Measurements from ENCODE around the gene HMX1.

The HMX1 gene

DNA sequence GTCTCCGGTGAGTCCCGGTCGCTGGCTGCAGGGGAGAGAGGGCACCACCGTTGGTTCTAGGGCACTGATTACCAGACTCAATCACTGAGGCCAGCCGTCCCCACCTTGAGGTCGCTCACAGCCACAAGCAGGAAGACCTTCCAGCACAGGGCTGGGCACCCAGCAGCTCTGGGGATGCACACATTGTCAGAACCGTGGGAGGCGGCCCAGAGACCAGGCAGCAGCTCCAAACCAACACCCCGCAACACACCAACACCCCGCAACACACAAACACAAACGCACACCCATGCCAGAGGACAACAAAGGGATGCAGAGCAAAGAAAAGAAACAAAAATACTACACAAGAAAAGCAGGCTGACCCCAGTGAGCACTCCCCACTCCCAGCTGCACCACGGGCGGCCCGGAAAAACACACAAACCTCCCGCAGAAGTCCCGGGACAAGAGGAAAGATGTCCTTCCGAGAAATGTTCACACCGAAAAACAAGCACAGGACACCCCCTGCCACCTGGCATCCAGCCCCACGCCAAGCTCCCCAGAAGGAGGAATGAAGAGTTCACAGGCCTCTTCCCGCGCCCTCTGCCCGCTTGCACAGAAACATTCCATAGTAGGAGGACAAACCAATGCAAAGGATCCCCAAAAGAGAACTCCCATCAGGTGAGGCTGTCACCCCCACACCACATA, 3.2 kb downstream of the HMX1 start:
- no peak for DNase-seq (ENCODE audit: low read depth in 2 of 2)

DNA sequence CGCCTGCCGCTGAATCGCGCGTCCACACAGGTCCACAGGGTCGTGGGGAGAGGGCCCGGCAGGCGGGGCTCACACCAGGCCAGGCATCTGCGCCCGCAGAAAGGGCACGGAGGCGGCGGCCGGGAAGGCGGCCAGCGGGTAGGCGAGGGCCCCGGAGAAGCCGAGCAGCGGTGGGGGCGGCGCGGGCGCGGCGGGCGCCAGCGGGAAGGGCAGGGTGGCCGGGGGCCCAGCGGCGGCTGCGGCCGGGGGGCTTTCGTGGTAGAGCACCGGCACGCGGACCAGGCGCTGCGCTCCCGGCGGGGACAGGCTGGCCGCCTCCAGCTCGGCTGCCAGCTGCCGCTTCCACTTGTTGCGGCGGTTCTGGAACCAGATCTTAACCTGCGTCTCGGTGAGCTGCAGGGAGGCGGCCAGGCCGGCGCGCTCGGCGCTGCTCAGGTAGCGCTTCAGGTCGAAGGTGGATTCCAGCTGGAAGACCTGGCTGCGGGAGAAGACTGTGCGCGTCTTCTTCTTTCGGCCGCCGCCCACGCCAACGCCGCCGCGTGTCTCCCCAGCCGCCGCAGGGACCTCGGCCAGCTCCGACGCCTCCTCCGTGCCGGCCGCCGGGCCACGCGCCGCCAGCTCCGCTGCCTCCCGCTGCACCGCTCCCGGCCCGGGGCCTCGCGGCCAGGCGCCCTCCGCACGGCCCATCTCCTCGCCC, 3.9 kb downstream of the HMX1 start:
- DNase-seq (ENCODE audit: low read depth in 2 of 2), result no peak

DNA sequence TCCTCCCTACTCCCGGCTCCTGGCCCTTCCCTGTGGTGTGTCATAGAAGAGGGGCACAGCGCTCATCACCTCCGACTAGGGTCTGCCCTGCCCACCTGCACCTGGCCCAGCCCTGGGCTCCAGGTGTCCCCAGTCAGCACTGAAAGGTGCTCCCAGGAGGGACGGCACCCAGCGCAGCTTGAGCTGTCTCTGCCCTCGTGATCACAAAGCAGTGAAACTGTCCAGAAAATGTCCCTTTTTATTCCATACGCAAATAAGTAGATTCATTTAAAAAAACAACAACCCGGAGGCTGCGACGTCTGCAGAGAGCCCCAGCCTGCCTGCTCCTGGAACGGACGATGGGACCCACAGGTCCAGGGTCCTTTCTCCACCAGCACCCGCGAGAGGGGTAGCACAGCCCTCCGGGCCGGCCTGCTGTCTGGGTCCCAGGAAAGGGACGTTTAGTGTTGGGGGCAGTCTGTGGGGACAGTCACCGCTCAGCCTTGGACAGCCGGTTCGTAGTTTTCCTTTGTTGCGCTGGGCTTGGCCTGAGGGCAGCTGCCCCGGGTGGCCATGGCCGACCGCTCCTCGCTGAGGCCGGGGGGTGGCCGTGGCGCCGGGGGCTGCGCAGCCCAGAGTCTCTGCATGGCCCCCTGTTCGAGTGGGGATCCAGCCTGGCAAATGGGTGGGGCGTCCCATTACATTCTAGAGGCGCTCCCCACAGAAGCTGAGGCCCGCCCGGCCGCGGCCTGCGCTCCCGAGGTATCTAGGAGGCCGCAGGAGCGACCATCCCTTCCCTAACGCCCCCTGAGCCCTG, 4.6 kb downstream of the HMX1 start:
- DNase-seq (ENCODE audit: low read depth in 2 of 2), result no peak

DNA sequence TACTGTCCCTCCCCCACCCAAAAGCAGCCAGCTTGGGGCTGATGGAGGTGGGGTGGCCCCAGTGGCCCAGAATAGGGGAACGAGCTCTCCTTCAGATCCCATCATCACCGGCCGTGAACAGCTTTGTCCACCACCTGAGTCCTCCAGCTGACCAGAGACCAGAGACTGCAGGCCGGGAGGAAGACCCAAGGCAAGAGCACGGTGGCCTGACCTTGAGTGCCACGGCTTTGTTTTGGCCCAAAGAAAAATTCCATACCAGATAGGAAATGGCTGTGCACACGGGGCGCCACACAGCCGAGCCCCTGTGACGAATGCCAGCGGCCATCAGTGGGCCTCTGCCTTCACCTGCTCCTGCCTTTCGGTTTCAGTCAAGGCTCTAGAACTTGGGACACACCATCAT, 5.2 kb downstream of the HMX1 start:
- no peak for DNase-seq (ENCODE audit: low read depth in 2 of 2)

DNA sequence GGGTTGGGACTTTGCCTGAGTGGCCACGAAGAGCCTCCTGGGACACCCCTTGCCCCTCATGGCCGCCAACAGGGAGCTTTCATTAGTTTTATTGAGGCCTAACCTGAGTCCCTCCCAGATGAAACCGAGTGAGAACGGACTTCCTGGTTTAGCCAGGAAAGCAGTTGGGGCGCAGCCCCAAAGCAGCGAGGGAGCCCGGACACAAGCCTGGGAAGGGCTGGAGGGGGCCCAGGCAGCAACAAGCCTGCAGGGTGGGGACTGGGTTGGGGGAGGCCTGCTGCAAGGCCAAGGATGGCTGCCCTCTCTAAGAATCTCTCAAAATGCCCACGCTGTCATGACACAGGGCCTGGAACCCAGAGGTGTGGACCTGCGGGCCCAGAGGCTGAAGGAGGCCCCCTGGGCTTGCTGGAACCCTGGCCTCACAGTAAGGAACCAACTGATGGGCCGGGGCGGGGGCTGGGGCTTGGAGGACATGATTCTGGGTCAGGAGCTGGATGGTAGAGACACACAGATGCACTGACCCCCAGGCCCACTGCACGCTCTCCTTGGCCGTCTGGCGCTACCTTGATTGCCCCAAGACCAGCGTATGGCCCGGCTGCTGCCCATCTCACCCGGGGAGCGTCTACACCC, 5.8 kb downstream of the HMX1 start:
- DNase-seq (ENCODE audit: low read depth in 2 of 2), result no peak

DNA sequence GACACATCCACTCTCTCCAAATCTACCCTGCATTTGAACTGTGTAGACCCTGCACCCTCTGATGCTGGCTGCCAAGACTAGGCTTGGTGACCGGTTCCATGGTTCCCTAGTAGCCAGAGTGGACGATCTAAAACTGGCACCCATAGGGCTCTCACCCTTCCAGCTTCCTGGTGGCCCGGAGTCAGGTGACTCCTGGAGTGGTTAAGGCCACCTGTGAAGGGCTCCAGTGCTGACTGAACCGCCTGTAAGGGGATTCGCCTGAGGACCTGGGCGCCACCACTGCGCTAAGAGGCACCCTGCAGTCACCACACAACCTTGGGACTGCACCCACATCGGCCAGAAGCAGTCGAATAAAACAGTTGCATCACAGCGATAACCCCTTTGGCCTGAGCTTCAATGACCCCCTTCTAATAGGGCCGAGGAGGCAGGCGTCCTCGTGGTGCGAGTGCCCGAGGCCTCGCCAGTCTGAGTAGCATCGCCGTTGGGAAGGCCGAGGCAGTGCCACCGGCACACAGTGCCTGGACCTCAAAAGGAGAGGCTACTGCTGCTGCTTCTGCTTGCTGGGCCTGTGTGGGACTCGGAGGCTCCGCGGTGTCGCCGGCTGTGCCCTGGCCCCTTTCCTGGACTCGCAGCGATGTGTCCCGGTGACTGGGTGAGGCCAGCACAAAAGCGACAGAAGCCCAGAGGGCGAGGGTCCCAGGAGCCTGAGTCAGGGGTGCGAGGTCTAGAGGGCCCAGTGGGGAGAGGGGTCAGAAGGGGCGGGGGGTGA, 6.5 kb downstream of the HMX1 start:
- no peak for DNase-seq (ENCODE audit: low read depth in 2 of 2)

DNA sequence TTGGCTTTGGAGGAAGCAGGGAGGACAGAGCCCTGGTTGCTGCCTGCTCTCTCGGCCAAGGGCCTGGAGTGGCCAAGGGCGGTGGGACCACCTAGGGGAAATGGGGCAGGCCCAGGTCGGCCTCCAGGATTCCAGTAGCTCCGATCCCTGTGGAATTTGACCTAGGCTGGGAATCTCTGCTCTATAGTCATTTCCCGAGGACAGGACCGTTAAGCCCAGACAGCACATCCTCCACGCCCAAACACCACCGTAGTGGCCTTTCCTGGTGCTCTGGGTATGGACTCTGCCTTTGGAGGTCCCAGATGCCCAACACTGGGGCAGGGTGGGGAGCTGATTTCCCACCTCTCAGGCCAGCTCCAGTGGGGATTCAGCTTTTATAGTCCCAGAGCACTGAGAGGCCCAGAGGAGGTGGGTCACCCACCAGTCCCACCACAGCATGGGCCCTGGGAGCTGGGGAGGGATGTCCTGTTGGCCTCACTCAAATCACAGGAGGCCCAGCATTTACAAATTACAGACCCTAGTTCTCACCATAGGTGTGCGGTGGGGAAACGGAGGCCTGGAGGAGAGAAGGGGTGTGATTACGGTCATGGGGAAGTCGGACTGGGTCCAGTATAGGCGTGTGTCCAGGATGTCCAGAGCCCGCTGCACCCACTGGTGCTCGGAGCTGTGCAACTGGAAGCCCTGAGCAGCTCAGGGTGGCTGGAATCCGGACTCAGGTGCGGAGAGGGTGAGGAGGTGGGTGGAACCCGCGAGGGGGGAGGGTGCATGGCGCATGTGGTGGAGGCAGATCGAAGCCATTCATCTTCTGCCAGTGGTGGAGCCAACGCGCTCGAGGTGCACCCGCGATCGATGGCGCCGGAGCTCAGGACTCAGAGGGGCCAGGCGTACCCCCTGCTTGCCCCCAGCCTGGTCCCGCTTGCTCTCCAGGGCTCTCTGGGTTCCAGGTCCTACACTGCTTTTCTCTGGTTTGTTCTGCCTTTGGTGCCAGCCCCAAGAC, 7.7 kb downstream of the HMX1 start:
- no peak for DNase-seq (ENCODE audit: low read depth in 2 of 2)

DNA sequence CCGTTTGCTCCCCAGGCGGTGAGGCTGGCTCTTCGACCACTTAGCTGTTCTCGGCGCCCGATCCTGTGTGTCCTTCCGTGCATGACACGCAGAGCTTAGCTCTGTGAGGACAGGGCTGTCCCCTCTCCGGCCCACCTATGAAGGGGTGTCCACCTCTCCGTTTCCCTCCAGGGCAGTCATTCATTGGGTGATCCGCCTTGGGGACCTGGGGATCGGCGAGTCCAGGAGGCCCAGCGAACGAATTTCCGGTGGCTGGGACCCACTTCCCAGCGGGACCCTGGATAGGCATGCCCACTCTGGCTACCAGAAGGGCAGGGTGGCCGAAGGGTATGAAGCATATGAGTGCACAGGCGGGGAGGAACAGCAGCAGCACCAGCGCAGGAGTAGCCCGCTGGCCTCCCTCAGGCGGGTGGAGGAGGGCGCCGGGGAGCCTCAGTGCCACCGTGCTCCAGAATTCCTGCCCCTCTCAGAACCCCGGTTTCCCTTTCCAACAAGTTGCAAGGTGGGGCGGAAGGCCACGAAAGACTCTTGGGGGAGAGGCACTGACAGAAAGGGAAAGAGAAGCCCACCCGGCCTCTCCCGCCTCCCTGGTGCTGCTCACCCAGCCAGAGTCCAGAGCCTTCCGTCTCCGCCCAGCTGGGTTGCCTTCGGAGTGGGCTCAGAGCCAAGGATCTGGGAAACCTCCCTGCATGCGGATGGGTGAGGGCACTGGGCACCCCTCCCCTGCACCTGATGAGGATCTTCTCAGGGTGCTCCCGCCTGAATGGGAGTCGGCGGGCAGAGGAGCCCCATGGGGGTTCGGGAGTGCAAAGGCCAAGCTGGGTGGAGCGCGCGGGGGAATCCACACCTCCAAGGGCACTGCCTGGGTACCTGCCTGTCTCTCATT, 8.6 kb downstream of the HMX1 start:
- no peak for DNase-seq (ENCODE audit: low read depth in 2 of 2)

DNA sequence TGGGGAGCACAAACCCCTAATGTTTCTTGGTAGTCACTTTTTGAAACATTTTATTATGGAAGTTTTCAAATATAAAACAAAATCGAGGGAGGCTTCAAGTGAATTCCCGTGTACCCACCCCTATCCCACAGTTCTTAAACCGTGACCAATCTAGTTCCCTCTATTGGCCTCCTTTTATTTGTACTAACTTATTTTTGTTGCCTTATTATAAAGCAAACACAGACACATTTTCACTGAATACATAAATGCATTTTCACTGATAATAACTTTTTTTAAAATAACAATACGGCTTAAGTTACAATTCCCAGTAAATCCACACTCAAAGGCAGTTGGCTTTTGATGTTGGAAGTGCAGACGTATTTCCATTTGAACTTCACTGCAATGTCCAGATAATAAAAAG, 9.3 kb downstream of the HMX1 start:
- no peak for DNase-seq (ENCODE audit: low read depth in 2 of 2)

DNA sequence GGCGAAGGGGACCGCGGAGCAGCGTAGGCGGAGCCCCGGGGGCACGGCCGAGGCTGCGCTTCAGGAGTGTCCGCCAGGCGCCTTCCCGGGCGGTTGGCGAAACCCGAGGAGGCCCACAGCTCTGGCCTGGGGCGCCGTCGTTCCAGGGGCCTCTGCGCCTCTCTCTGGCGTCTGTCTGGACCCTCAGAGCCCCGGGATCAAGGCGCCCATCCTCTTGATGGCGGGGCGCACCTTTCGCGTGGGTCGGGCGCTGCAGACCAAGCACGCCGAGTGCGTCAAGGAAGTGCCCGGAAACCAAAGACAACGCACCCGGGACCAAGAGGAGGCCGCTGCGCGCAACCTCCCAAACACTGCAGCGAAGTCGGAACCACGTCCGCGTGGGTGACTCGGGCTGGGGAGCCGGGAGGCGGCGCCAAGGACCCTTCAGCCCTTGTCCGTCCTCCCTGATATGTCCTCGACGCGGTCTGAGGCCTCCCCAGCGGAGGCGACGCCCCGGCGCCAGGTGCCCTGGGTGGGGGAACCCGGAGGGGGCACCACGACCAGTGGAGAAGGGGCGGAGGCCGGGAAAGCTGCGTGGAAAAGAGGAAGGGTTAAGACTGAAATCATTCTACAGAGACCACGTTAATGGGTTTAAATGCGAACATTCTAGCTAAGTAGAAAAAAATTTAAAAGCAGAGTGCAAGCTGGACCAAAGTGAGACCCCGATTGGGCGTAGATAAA, 9.9 kb downstream of the HMX1 start:
- DNase-seq (ENCODE audit: low read depth in 2 of 2), result no peak

DNA sequence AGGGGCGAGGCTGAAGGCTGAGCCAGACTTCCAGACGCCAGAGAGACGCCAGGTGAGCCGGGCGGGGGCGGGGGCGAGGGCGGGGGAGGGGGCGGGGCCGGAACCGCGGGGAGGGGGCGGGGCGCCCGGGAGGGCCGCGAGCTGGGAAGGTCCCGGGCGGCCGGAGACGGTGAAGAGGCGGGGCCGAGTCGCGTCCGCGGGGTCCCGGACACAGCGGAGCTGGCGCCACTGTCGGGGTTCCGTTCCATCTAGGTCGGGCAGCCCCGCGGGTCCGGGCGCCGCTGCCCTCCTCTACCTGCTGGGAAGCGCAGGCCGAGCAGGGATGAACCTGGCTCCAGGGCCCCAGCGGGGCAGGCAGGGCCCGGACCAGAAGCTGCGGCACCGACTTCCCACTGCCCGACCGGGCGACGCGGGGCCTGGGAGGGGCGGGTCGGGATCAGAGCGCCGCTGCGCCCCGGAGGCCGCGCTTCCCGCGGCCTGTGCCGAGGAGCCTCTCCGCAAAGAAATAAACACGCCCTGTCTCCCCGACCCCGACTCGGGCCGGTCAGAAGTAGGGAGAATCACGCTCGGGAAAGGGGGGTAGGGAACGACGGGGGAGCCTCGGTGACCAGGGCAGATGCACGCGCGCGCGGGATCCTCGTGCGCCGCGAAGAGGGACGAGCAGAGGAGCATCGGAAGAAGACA, 10.6 kb downstream of the HMX1 start:
- no peak for DNase-seq (ENCODE audit: low read depth in 2 of 2)

DNA sequence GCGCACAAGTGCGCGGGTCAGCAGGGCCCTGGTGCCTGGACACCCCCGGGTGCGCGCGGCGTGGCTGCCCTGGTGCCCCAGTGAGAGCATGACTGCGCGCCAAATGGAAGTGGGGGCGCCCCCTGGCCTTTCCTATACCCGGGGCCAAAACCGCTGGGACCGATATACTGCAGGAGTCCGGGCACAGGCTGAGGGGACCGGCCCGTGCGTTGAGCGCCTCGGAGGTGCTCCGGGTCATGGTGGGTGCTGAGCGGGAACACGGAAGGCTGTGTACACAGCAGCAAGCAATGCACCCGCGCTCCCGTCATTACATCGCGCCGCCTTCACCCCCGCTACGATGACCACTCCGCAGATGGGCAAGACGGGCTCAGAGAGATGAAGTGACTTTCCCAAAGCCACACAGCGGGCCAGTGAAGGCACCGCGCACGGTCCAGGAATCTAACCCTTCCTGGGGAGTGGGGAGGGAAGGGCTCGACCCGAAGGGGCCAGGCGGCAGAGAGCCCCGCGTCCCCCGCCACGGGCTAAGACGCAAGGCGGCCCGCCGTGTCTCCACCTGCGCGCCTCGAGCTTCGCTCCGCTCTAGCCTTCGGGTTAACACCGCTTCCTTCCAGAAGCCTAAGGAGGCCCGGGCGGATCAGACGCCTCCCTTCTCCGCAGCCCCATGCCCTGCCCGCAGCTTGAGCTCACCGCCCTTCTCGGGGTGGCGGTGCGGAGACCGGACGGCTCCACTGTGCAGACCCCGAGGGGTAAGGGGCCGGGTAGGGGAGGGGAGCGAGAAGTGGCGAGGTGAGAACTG, 11.3 kb downstream of the HMX1 start:
- DNase-seq (ENCODE audit: low read depth in 2 of 2), result no peak

DNA sequence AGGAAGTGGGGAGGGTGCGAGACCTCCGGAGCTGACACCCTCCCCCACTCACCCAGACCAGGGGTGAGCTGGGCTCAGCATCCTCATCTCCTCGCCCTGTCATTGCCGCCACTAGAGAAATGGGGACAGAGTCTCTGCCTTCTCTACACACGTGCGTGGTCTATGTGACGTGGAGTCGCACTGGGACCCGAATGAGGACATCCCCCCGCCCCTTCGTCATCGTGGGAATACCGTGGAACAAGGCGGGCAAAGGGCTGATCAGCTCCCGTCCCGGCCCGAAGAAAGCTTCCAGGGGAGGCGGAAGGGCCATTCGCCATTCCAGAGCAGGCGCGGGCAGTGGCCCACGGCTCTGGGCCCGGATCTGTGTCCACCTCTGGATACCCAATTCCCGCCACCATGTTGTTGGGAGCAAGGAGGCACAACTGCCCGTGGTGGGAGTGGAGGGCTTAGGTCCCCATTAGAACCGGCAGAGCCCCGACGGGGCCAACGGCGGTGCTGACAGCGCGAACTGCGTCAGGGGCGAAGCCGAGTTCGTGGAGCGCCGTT, 12.0 kb downstream of the HMX1 start:
- no peak for DNase-seq (ENCODE audit: low read depth in 2 of 2)

DNA sequence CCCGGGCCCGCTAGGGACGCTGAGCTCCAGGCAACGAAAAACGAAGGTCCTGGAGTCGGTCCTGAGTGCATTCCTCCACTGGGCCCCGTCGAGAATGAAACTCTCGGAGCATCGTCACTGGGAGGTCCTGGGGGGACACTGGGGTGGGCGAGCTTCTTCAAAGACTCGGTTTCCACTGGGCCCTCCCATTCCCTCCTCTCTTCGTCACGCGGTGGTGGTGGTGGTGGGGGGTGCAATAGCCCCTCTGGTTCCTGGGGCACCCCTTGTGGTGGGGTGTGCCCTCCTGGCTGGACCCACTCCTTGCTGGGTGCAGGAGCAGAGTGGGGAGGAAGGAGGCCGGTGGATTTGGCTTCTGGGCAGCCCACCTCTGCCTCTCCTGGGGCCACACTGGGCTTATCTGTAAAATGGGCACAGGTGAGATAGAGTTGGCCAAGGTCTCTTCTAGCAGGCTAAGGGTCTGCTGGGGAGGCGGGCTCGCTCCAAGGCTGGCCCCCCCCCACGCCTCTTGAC, 12.9 kb downstream of the HMX1 start:
- no peak for DNase-seq (ENCODE audit: low read depth in 2 of 2)

DNA sequence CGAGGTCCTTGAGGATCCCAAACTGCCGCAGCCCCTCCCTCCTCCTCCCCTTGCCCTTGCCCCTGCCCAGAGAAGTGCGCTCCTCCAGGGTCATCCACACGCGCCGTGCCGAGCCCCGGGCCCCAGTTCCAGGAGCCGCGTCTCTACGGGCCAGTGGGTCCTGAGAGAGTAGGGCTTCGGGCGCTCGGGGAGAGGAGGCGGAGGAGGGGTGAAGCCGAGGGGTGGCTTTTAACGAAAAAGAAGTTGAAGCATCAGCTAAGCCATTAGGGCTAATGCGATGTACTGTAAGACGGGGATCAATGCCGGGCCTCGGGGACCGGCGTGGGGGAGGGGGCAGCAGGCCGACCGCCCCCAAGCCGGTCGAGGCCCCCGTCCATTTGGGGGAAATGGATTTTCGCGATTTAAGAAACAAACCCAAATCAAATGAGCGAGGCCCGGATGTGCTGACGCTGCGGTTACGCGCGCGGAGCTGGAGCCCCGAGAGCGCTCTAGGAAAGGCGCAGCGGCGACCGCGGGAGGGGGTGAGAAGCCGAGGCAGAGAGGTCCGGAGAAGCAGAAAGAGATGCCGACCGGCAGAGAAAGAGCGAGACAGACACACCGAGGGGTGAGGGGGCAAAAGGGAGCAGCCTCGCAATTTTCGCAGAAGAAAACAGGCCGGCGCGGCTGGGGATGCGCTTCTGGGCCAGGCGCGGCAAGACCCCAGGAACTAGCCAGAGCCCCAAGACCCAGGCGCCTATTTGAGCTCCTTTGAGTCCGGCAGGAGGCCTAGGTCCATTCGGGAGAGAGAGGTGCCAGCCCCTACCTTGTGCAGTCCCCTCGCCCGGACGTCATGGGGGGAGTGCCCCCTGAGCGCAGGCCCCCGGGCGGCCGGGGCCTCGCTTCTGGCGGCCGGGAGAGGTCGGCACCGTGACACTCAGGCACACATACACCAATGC, 13.6 kb downstream of the HMX1 start:
- DNase-seq (ENCODE audit: low read depth in 2 of 2), result no peak

Data from stimulated activated CD8-positive, alpha-beta memory T cell treated with anti-CD3 and anti-CD28 coated beads, Interleukin-2, amount 100 ng/mL, for 1 hour (primary cell).